K562 (cell line): ENCODE data around the gene FUCA1. TPM values are rescaled to one million over a fixed set of nuclear protein-coding genes. Genes with fewer than 3 reads are reported as not detected.
A peak's percentile ranks its signal among the peaks of the same experiment; 100 is the strongest.

Experiments used
- EHMT2 ChIP-seq: fragments of 450-650 bp; IDR thresholded peaks from 2 replicates; pipeline ENCODE4 v1.6.1; 2018; ENCODE audit warnings: antibody characterized with exemption
- ELF2 ChIP-seq: fragments of 250-450 bp; sonication (Bioruptor Pico); IDR thresholded peaks from 2 replicates; pipeline ENCODE4 v1.5.0; 2021; ENCODE audit warnings: mild to moderate bottlenecking
- ERF ChIP-seq: fragments of 450-650 bp; formaldehyde crosslinking; IDR thresholded peaks from 2 replicates; pipeline ENCODE4 v1.4.0; 2020; ENCODE audit warnings: mild to moderate bottlenecking, mixed read lengths
- MYC ChIP-seq, 2 experiments: fragments of 250-450 bp in 1 of 2; sonication (Bioruptor Pico) in 1 of 2; IDR thresholded peaks; 2 replicates each; pipeline versions ENCODE4 v1.5.1 to v1.6.1; 2012 to 2021; ENCODE audit warnings: low read depth in 2 of 2, borderline replicate concordance in 1 of 2, improper control_type of control experiment in 1 of 2, low read length in 1 of 2, mild to moderate bottlenecking in 1 of 2, moderate library complexity in 1 of 2
- NEUROD1 ChIP-seq: fragments of 150-350 bp; IDR thresholded peaks from 2 replicates; pipeline ENCODE4 v1.6.1; 2014; ENCODE audit warnings: borderline replicate concordance, low read length, low read depth; ENCODE audit not compliant: partially characterized antibody
- ZBTB11 ChIP-seq, 3 experiments: fragments of 200-800 bp in 1 of 3; fragments of 250-450 bp in 1 of 3; fragments of 450-650 bp in 1 of 3; sonication (Bioruptor Pico) in 1 of 3; sonication (Bioruptor generic) in 1 of 3; formaldehyde crosslinking in 1 of 3; IDR thresholded peaks; 2 replicates each; pipeline versions ENCODE4 v1.6.1 to v1.8.0; 2016 to 2022; ENCODE audit warnings: mild to moderate bottlenecking in 2 of 3, missing genetic modification characterization in 2 of 3, missing compliant biosample characterization in 1 of 3, moderate library complexity in 1 of 3
- ZBTB12 ChIP-seq: fragments of 250-450 bp; sonication (Bioruptor Pico); IDR thresholded peaks from 2 replicates; pipeline ENCODE4 v1.4.0; 2020
- ZBTB17 ChIP-seq: fragments of 450-650 bp; formaldehyde crosslinking; IDR thresholded peaks from 2 replicates; pipeline ENCODE4 v1.4.0; 2020; ENCODE audit warnings: mild to moderate bottlenecking
- ZBTB40 ChIP-seq, 2 experiments: fragments of 450-650 bp in 1 of 2; sonication (generic) in 1 of 2; formaldehyde crosslinking in 1 of 2; IDR thresholded peaks; 2 replicates each; pipeline versions ENCODE4 v1.7.1 to v1.9.0; 2016 to 2022; ENCODE audit warnings: inconsistent platforms in 1 of 2, mild to moderate bottlenecking in 1 of 2, missing genetic modification reagents in 1 of 2
- ZNF175 ChIP-seq: fragments of 200-800 bp; sonication (Bioruptor generic); IDR thresholded peaks from 2 replicates; pipeline ENCODE4 v1.6.1; 2016; ENCODE audit warnings: low read depth, mild to moderate bottlenecking, missing genetic modification characterization, missing compliant biosample characterization
- polyA plus RNA-seq, 8 experiments: library from polyadenylated mRNA; depleted of rRNA in 4 of 8; stranded (reverse) in 5 of 8; unstranded in 3 of 8; fragments of >200 nt; fragmentation: Nextera tagmentation in 2 of 8; fragmentation: Illumina TruSeq in 1 of 8; extraction: Ambion mirVana in 2 of 8; extraction: Trizol in 1 of 8; gene quantifications; 2 replicates each; pipeline versions ENCODE4 v1.2.1 to v1.2.3, GENCODE V29; 2011 to 2014; ENCODE audit warnings: inconsistent platforms in 1 of 8, missing spikeins in 1 of 8
- total RNA-seq, 7 experiments: library from RNA; depleted of rRNA in 6 of 7; stranded (reverse); fragments of >200 nt in 6 of 7; fragmentation: Illumina TruSeq in 2 of 7; extraction: Trizol in 2 of 7; gene quantifications; 2 replicates each; pipeline versions ENCODE4 v1.2.1 to v1.2.3, GENCODE V29; 2011 to 2021; ENCODE audit warnings: low replicate concordance in 1 of 7

Gene FUCA1
- total and polyA plus RNA-seq, 9 of the 15 experiments (the other 6 are each of a cell fraction or from before 2014, with no cell fraction given) = 7.0 to 20.5 (median 13.5) TPM

GRCh38 chr1:23800400-23801337 is 67.4 kb downstream of the FUCA1 start, which contains the start of gene GALE (continued):
- TF ChIP-seq ZBTB40 (IDR thresholded peaks at IDR 0.05) (peak; percentile 70), ZBTB40 (CRISPR knock-in tag; IDR thresholded peaks at IDR 0.05) (no peak), ZBTB12 (CRISPR knock-in tag) (peak; percentile 82), ZNF175 (no peak), EHMT2 (no peak), NEUROD1 (peak; percentile 90), ELF2 (peak; percentile 95), ERF (CRISPR knock-in tag) (no peak; the same call in 1 of the 2 replicates), MYC (IDR thresholded peaks at IDR 0.05; ENCODE audit: low read depth, low read length) (peak; percentile 86), MYC (CRISPR knock-in tag; IDR thresholded peaks at IDR 0.05; ENCODE audit: borderline replicate concordance, low read depth) (peak; percentile 66), ZBTB11 (CRISPR knock-in tag; IDR thresholded peaks at IDR 0.05) (peak in 2 of 3 experiments; percentile 45 to 87; a peak in 2 of 6 replicates), ZBTB17 (CRISPR knock-in tag) (0 out of 2 replicates have a peak, but pooled peaks have one; percentile 1)
